Vagina (tissue), 2 donors: ENCODE measurements around the gene SMOC1. TPM values are rescaled to one million over a fixed set of nuclear protein-coding genes. Genes with fewer than 3 reads are reported as not detected.

Experiments used
- DNase-seq, 2 donors: peaks; one replicate each; pipeline ENCODE4 v3.0.0-alpha.2; 2017; ENCODE audit errors: extremely low spot score in 2 of 2
- H3K27ac ChIP-seq: fragments of 200-600 bp; sonication (generic); one replicate; pipeline ENCODE4 v1.5.1; 2019
- H3K27me3 ChIP-seq: fragments of 200-600 bp; sonication (generic); one replicate; pipeline ENCODE4 v1.5.1; 2019
- H3K36me3 ChIP-seq, 2 donors: fragments of 200-600 bp; sonication (generic); one replicate each; pipeline ENCODE4 v1.5.1; 2017 to 2019
- H3K4me1 ChIP-seq: fragments of 200-600 bp; sonication (generic); one replicate; pipeline ENCODE4 v1.5.1; 2019
- H3K4me3 ChIP-seq, 2 donors: fragments of 200-600 bp; sonication (generic); 1 replicate in 1 of 2; 2 replicates in 1 of 2; pipeline ENCODE4 v1.5.1; 2016 to 2019
- H3K9me3 ChIP-seq: fragments of 200-600 bp; sonication (generic); one replicate; pipeline ENCODE4 v1.5.1; 2019
- CTCF ChIP-seq, 3 experiments: fragments of 450-650 bp in 2 of 3; fragments of 200-600 bp in 1 of 3; sonication (generic) in 1 of 3; IDR thresholded peaks; one replicate each; pipeline ENCODE4 v1.5.1; 2017 to 2019; ENCODE audit warnings: antibody characterized with exemption in 3 of 3, mild to moderate bottlenecking in 2 of 3, moderate library complexity in 2 of 3
- POLR2A ChIP-seq, 2 donors: fragments of 450-650 bp; IDR thresholded peaks; one replicate each; pipeline ENCODE4 v1.6.1; 2017; ENCODE audit warnings: antibody characterized with exemption in 2 of 2, mild to moderate bottlenecking in 2 of 2, moderate library complexity in 2 of 2
- POLR2AphosphoS5 ChIP-seq, 2 donors: sonication (generic); formaldehyde crosslinking; IDR thresholded peaks; one replicate each; pipeline ENCODE4 v1.9.0; 2017; ENCODE audit warnings: antibody characterized with exemption in 2 of 2, mild to moderate bottlenecking in 2 of 2, low read depth in 1 of 2; ENCODE audit not compliant: insufficient read depth in 1 of 2
- intact Hi-C: fragments of 100-400 bp; cut with DNase I; formaldehyde crosslinking; loops from one replicate; pipeline ENCODE4 v1.15.1; 2023
- total RNA-seq: library from RNA; depleted of rRNA; stranded (reverse); fragments of >200 nt; gene quantifications from one replicate; pipeline ENCODE4 v1.2.3, GENCODE V29; 2016

Gene SMOC1
- total RNA-seq, 1 donor from 2014 or later = 9.8 TPM

- Histone ChIP-seq H3K4me1 (no peaks in the 10 kb centered on the region), H3K27ac (no peak overlapping the region), H3K27me3 (no peaks in the 10 kb centered on the region), H3K36me3 (no peaks in the 10 kb centered on the region), H3K9me3 (no peaks in the 10 kb centered on the region), H3K4me3 (no peak overlapping the region)
- DNase-seq = peak in 1 of 2 donors; percentile 72
- TF ChIP-seq POLR2A (IDR thresholded peaks at IDR 0.05) = no peak
- no peak for TF ChIP-seq POLR2AphosphoS5 (IDR thresholded peaks at IDR 0.05; ENCODE audit: insufficient read depth in 1 of 2, low read depth in 1 of 2)
- no peak for TF ChIP-seq CTCF (IDR thresholded peaks at IDR 0.05)
- intact Hi-C loops = no loop called here
Measured at GRCh38 chr14:69863083-69863482, 16.1 kb upstream of the SMOC1 start.

- DNase-seq = peak in 1 of 2 donors; percentile 70
- TF ChIP-seq CTCF (IDR thresholded peaks at IDR 0.05) = no peak
- TF ChIP-seq POLR2A (IDR thresholded peaks at IDR 0.05) = no peak
- no peak for TF ChIP-seq POLR2AphosphoS5 (IDR thresholded peaks at IDR 0.05; ENCODE audit: insufficient read depth in 1 of 2, low read depth in 1 of 2)
- H3K27me3 ChIP-seq = no peaks in the 10 kb centered on the region
- H3K9me3 ChIP-seq = no peaks in the 10 kb centered on the region
- H3K4me3 ChIP-seq = no peak overlapping the region
- H3K36me3 ChIP-seq = no peaks in the 10 kb centered on the region
- H3K27ac ChIP-seq = no peak overlapping the region
- intact Hi-C loops = no loop called here
- no peaks in the 10 kb centered on the region for H3K4me1 ChIP-seq
Measured at GRCh38 chr14:69865701-69866365, 13.4 kb upstream of the SMOC1 start.

- Histone ChIP-seq H3K4me1 (no peaks in the 10 kb centered on the region), H3K4me3 (no peak overlapping the region), H3K27me3 (no peaks in the 10 kb centered on the region), H3K36me3 (no peaks in the 10 kb centered on the region), H3K27ac (no peak overlapping the region), H3K9me3 (no peaks in the 10 kb centered on the region)
- TF ChIP-seq POLR2A (IDR thresholded peaks at IDR 0.05) = no peak
- TF ChIP-seq CTCF (IDR thresholded peaks at IDR 0.05) = no peak
- no peak for TF ChIP-seq POLR2AphosphoS5 (IDR thresholded peaks at IDR 0.05; ENCODE audit: insufficient read depth in 1 of 2, low read depth in 1 of 2)
- no peak for DNase-seq
- intact Hi-C loops = no loop called here
Measured at GRCh38 chr14:69868363-69868963, 10.8 kb upstream of the SMOC1 start.

DNA sequence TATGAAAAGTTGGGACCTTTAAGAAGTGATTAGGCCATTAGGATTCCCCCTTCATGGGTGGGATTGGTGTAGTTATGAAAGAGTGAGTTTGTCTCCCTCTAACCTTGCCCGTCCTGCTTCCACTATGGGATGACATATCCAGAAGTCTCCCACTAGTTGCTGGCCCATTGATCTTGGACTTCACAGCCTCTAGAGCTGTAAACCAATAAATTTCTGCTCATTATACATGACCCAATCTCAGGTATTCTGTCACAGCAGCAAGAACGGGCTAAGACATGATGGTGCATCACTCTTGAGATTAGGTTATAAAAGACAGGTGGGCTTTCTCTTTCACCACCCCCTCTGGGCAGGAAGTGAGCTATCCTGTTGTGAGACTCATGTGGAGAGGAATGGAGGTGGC lies 8.6 kb upstream of the SMOC1 start:
- intact Hi-C loops = no loop called here
- no peaks in the 10 kb centered on the region for H3K27me3 ChIP-seq
- no peak overlapping the region for H3K27ac ChIP-seq
- no peaks in the 10 kb centered on the region for H3K36me3 ChIP-seq
- no peaks in the 10 kb centered on the region for H3K9me3 ChIP-seq
- H3K4me3 ChIP-seq = no peak overlapping the region
- DNase-seq = peak in 1 of 2 donors; percentile 55
- TF ChIP-seq POLR2AphosphoS5 (IDR thresholded peaks at IDR 0.05; ENCODE audit: insufficient read depth in 1 of 2, low read depth in 1 of 2) = no peak
- H3K4me1 ChIP-seq = no peaks in the 10 kb centered on the region

DNA sequence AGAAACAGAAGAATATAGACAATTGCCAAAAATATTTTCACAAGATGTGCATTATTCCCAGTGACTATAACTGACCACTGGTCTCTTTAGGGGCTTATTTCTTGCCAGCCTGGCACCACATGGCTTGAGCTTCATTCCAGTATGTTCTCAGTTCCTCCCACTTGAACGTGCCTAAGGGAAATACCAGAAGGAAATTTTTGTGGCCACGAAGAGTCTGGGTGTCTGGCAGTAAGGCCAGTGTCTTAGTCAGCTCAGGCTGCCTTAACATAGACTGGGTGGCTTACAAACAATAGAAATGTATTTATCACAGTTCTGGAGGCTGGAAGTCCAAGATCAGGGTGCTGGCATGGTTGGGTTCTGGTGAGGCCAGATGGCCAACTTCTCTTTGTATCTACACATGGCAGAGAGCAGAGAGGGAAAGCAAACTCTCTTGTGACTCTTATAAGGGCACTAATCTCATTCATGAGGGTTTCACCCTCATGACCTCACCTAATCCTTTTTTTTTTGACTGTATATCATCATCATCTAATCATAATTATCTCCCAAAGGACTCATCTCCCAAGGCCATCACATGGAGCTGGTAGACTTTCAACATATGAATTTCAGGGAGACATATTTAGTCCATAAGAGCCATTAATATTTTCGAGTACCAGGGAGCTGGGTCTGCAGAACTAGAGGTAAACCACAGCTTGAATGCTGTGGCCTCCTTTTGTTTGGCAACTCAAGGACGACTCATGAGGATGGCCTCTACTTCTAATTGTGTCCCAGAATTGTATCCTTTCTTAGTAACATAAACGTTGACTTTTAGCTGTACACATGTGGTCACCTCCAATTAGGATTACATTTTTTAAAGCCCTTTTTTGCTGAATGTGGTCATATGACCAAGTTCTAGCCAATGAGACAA lies 5.1 kb upstream of the SMOC1 start:
- Histone ChIP-seq H3K4me1 (no peaks in the 10 kb centered on the region), H3K27ac (no peak overlapping the region), H3K9me3 (no peaks in the 10 kb centered on the region), H3K4me3 (no peak overlapping the region), H3K36me3 (no peaks in the 10 kb centered on the region), H3K27me3 (no peaks in the 10 kb centered on the region)
- intact Hi-C loops = no loop called here
- TF ChIP-seq CTCF (IDR thresholded peaks at IDR 0.05) (no peak), POLR2AphosphoS5 (IDR thresholded peaks at IDR 0.05; ENCODE audit: insufficient read depth in 1 of 2, low read depth in 1 of 2) (no peak), POLR2A (IDR thresholded peaks at IDR 0.05) (no peak)
- DNase-seq = peak in 1 of 2 donors; percentile 25
